Measurements from ENCODE around the gene NRDC.

DNA sequence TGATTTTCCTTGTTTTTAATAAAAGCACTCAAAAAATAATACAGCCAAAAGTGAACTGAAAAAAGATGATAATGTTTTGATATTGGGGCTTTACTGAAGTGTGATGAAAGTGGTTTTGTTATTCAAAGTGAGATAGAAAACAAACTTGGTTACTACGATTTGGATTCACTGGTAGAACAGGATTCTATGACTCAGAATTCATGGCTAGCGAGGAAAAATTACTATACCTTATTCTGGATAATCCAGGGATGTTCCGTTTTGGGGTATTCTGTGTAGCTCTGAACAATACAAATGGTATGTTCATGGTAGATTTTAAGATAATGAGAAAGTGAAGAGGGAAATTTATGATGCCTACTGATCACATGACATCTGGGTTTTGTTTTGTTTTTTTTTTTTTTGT lies 117.7 kb downstream of the NRDC start:
- TF ChIP-seq, protein P1, sequence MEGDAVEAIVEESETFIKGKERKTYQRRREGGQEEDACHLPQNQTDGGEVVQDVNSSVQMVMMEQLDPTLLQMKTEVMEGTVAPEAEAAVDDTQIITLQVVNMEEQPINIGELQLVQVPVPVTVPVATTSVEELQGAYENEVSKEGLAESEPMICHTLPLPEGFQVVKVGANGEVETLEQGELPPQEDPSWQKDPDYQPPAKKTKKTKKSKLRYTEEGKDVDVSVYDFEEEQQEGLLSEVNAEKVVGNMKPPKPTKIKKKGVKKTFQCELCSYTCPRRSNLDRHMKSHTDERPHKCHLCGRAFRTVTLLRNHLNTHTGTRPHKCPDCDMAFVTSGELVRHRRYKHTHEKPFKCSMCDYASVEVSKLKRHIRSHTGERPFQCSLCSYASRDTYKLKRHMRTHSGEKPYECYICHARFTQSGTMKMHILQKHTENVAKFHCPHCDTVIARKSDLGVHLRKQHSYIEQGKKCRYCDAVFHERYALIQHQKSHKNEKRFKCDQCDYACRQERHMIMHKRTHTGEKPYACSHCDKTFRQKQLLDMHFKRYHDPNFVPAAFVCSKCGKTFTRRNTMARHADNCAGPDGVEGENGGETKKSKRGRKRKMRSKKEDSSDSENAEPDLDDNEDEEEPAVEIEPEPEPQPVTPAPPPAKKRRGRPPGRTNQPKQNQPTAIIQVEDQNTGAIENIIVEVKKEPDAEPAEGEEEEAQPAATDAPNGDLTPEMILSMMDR (IDR thresholded peaks at IDR 0.05): no peak
- no peak for TF ChIP-seq POLR2A (IDR thresholded peaks at IDR 0.05)

All from esophagus squamous epithelium (tissue), 4 donors.